Activated CD4-positive, alpha-beta T cell treated with anti-CD3 and anti-CD28 coated beads, Interleukin-2, amount 50 U/mL, for 1 hour (primary cell): ENCODE data around the gene CHD5.

Experiments
- DNase-seq: peaks from one replicate; pipeline ENCODE4 v3.0.0-alpha.2; 2020

CHD5 gene

GRCh38 chr1:6130036-6130435 lies 50.1 kb downstream of the CHD5 start:
- DNase-seq = no peak

- no peak for DNase-seq
Observed at GRCh38 chr1:6129313-6129712, 50.8 kb downstream of the CHD5 start.

GRCh38 chr1:6128276-6129081 lies 51.6 kb downstream of the CHD5 start:
- DNase-seq = no peak

- peak; percentile 71 for DNase-seq
Observed at GRCh38 chr1:6127587-6128163, 52.4 kb downstream of the CHD5 start.

GRCh38 chr1:6126521-6127067 lies 53.5 kb downstream of the CHD5 start:
- no peak for DNase-seq

- no peak for DNase-seq
Observed at GRCh38 chr1:6126028-6126427, 54.1 kb downstream of the CHD5 start.

- DNase-seq = no peak
Observed at GRCh38 chr1:6125366-6125765, 54.8 kb downstream of the CHD5 start.

GRCh38 chr1:6124746-6125365 lies 55.3 kb downstream of the CHD5 start:
- no peak for DNase-seq

GRCh38 chr1:6124341-6124740 lies 55.8 kb downstream of the CHD5 start:
- DNase-seq = no peak

GRCh38 chr1:6123816-6124215 lies 56.3 kb downstream of the CHD5 start:
- DNase-seq = no peak

GRCh38 chr1:6123083-6123482 lies 57.0 kb downstream of the CHD5 start:
- no peak for DNase-seq

GRCh38 chr1:6121651-6122370 lies 58.3 kb downstream of the CHD5 start:
- no peak for DNase-seq

- DNase-seq = no peak
Observed at GRCh38 chr1:6121021-6121421, 59.1 kb downstream of the CHD5 start.

GRCh38 chr1:6118415-6118814 lies 61.7 kb downstream of the CHD5 start:
- DNase-seq = no peak

GRCh38 chr1:6117624-6118023 lies 62.5 kb downstream of the CHD5 start:
- no peak for DNase-seq

- no peak for DNase-seq
Observed at GRCh38 chr1:6117064-6117463, 63.1 kb downstream of the CHD5 start.

- no peak for DNase-seq
Observed at GRCh38 chr1:6116137-6116536, 64.0 kb downstream of the CHD5 start.

- no peak for DNase-seq
Observed at GRCh38 chr1:6113745-6114144, 66.4 kb downstream of the CHD5 start.

GRCh38 chr1:6113116-6113515 lies 67.0 kb downstream of the CHD5 start:
- DNase-seq = no peak

GRCh38 chr1:6112690-6113005 lies 67.5 kb downstream of the CHD5 start:
- DNase-seq = no peak

- no peak for DNase-seq
Observed at GRCh38 chr1:6111991-6112689, 68.0 kb downstream of the CHD5 start.

- no peak for DNase-seq
Observed at GRCh38 chr1:6111571-6111970, 68.5 kb downstream of the CHD5 start.

- DNase-seq = no peak
Observed at GRCh38 chr1:6110326-6110725, 69.8 kb downstream of the CHD5 start.
